K562 (cell line): ENCODE data around the gene RUNDC3A. TPM values are rescaled to one million over a fixed set of nuclear protein-coding genes. Genes with fewer than 3 reads are reported as not detected.

Experiments used
- ATAC-seq: fragments of 200-7000 bp; cut with Tn5 transposase; 3 replicates; pipeline ENCODE4 v1.9.1; 2020; ENCODE audit warnings: moderate library complexity
- BruUV-seq: library from RNA; stranded (reverse); fragments of 400-500 nt; replicated peaks from 2 replicates; lab custom pipeline; 2021; lab: Mats Ljungman, UMichigan
- CTCF ChIA-PET: fragments of 300-600 bp; formaldehyde crosslinking; extraction: SDS; loops from one replicate; lab custom pipeline; 2021; ENCODE audit warnings: low intra/inter-chr PET ratio; lab: Yijun Ruan, JAX
- POLR2A ChIA-PET: fragments of 300-600, 350-650 bp; sonication (Branson Sonifier 250); formaldehyde crosslinking; extraction: SDS; loops from one replicate; lab custom pipeline; 2021; ENCODE audit warnings: antibody characterized with exemption, inconsistent platforms; lab: Yijun Ruan, JAX
- DNase-seq, 4 experiments: peaks; one replicate each; pipeline versions ENCODE4 v3.0.0 to v3.0.0-alpha.2; 2011 to 2018; ENCODE audit warnings: low spot score in 3 of 4, mixed read lengths in 3 of 4; ENCODE audit errors: extremely low read depth in 1 of 4
- FAIRE-seq: peaks from 2 replicates; lab custom pipeline; 2011; peaks lifted over from hg19 to GRCh38; lab: Jason Lieb, UNC
- H2AFZ ChIP-seq: 2 replicates; pipeline ENCODE4 v1.6.0; 2011; ENCODE audit warnings: low read depth, low read length, control low read depth, inconsistent platforms
- H3K27ac ChIP-seq: fragments of 200-600 bp; 3 replicates; pipeline ENCODE4 v1.8.0; 2011; ENCODE audit warnings: low read depth, mild to moderate bottlenecking, control low read depth, inconsistent platforms, low read length, moderate library complexity, mixed read lengths; ENCODE audit errors: extremely low read depth
- H3K27me3 ChIP-seq, 2 experiments: fragments of 300-600 bp in 1 of 2; 2 replicates in 1 of 2; 3 replicates in 1 of 2; pipeline versions ENCODE4 v1.6.0 to v1.8.0; 2011; ENCODE audit warnings: inconsistent platforms in 2 of 2, low read length in 2 of 2, mild to moderate bottlenecking in 1 of 2, mixed read lengths in 1 of 2, moderate library complexity in 1 of 2; ENCODE audit not compliant: control insufficient read depth in 2 of 2, insufficient read depth in 2 of 2
- H3K36me3 ChIP-seq: fragments of 300-600 bp; 3 replicates; pipeline ENCODE4 v1.8.0; 2011; ENCODE audit warnings: mild to moderate bottlenecking, low read length, inconsistent platforms; ENCODE audit not compliant: control insufficient read depth, insufficient read depth
- H3K4me1 ChIP-seq, 2 experiments: fragments of 200-600 bp in 1 of 2; replicated peaks in 1 of 2; 2 replicates in 1 of 2; 3 replicates in 1 of 2; pipeline versions ENCODE4 v1.5.1 to v1.8.0; 2011; ENCODE audit warnings: inconsistent platforms in 2 of 2, low read length in 2 of 2, mild to moderate bottlenecking in 1 of 2, mixed read lengths in 1 of 2, moderate library complexity in 1 of 2; ENCODE audit not compliant: control insufficient read depth in 2 of 2, insufficient read depth in 2 of 2
- H3K4me2 ChIP-seq: 2 replicates; pipeline ENCODE4 v1.6.1; 2011; ENCODE audit warnings: low read length, control low read depth, inconsistent platforms, mixed read lengths; ENCODE audit not compliant: insufficient read depth
- H3K4me3 ChIP-seq: fragments of 200-600 bp; sonication (generic), shearing (Covaris generic); 2 replicates; pipeline ENCODE4 v1.5.1; 2016; ENCODE audit warnings: control low read depth, inconsistent platforms
- H3K79me2 ChIP-seq: fragments of 200-600 bp; 3 replicates; pipeline ENCODE4 v1.8.0; 2011; ENCODE audit warnings: low read length, inconsistent platforms; ENCODE audit not compliant: control insufficient read depth, insufficient read depth
- H3K9ac ChIP-seq, 2 experiments: 2 replicates each; pipeline versions ENCODE4 v1.6.0 to v1.6.1; 2011; ENCODE audit warnings: low read depth in 2 of 2, low read length in 2 of 2, control low read depth in 1 of 2, inconsistent platforms in 1 of 2, mild to moderate bottlenecking in 1 of 2, mixed read lengths in 1 of 2; ENCODE audit not compliant: insufficient read depth in 1 of 2
- H3K9me1 ChIP-seq: one replicate; pipeline ENCODE4 v1.6.0; 2011; ENCODE audit warnings: inconsistent platforms, mild to moderate bottlenecking, low read length, moderate library complexity; ENCODE audit not compliant: control insufficient read depth, insufficient read depth
- H3K9me3 ChIP-seq: replicated peaks from 2 replicates; pipeline ENCODE4 v1.5.1; 2011; ENCODE audit warnings: low read depth, low read length, inconsistent platforms; ENCODE audit not compliant: control insufficient read depth, insufficient read depth
- H4K20me1 ChIP-seq: replicated peaks from 2 replicates; pipeline ENCODE4 v1.6.1; 2011; ENCODE audit warnings: low read length, inconsistent platforms, mixed read lengths; ENCODE audit not compliant: control insufficient read depth, insufficient read depth
- BRCA1 ChIP-seq, 2 experiments: fragments of 450-650 bp in 1 of 2; sonication (generic) in 1 of 2; formaldehyde crosslinking in 1 of 2; IDR thresholded peaks; 2 replicates each; pipeline versions ENCODE4 v1.5.0 to v1.6.1; 2017 to 2020; ENCODE audit warnings: mild to moderate bottlenecking in 1 of 2, missing genetic modification reagents in 1 of 2
- STAT5B ChIP-seq: fragments of 250-450 bp; sonication (Bioruptor Pico); IDR thresholded peaks from 2 replicates; pipeline ENCODE4 v1.8.0; 2021; ENCODE audit warnings: mild to moderate bottlenecking, inconsistent platforms
- TAL1 ChIP-seq: fragments of 450-650 bp; IDR thresholded peaks from 2 replicates; pipeline ENCODE4 v1.6.1; 2016; ENCODE audit warnings: mild to moderate bottlenecking
- ZKSCAN8 ChIP-seq: fragments of 200-800 bp; sonication (Bioruptor generic); IDR thresholded peaks from 2 replicates; pipeline ENCODE4 v1.6.1; 2016; ENCODE audit warnings: missing genetic modification characterization, missing compliant biosample characterization
- ZNF133 ChIP-seq: fragments of 250-450 bp; sonication (Bioruptor Pico); IDR thresholded peaks from 2 replicates; pipeline ENCODE4 v1.4.0; 2020; ENCODE audit warnings: mild to moderate bottlenecking
- WGBS: fragments of 100-300 bp; shearing (Covaris generic); methylation state at CpG from one replicate; pipeline ENCODE4 v1.1.6; 2016; ENCODE audit warnings: low coverage, mixed read lengths; ENCODE audit not compliant: insufficient coverage; ENCODE audit errors: missing lambda C conversion rate; 5-methylcytosine and 5-hydroxymethylcytosine counted together
- in situ Hi-C: fragments of 300-500 bp; cut with MboI; formaldehyde crosslinking; loops from 4 replicates; pipeline ENCODE4 v1.15.0; 2018; ENCODE audit warnings: inconsistent platforms, mixed read lengths
- intact Hi-C: fragments of 100-400 bp; cut with micrococcal nuclease; formaldehyde crosslinking; loops from 2 replicates; pipeline ENCODE4 v1.14.2; 2022
- polyA plus RNA-seq, 8 experiments: library from polyadenylated mRNA; depleted of rRNA in 4 of 8; stranded (reverse) in 5 of 8; unstranded in 3 of 8; fragments of >200 nt; fragmentation: Nextera tagmentation in 2 of 8; fragmentation: Illumina TruSeq in 1 of 8; extraction: Ambion mirVana in 2 of 8; extraction: Trizol in 1 of 8; gene quantifications; 2 replicates each; pipeline versions ENCODE4 v1.2.1 to v1.2.3, GENCODE V29; 2011 to 2014; ENCODE audit warnings: inconsistent platforms in 1 of 8, missing spikeins in 1 of 8
- total RNA-seq, 7 experiments: library from RNA; depleted of rRNA in 6 of 7; stranded (reverse); fragments of >200 nt in 6 of 7; fragmentation: Illumina TruSeq in 2 of 7; extraction: Trizol in 2 of 7; gene quantifications; 2 replicates each; pipeline versions ENCODE4 v1.2.1 to v1.2.3, GENCODE V29; 2011 to 2021; ENCODE audit warnings: low replicate concordance in 1 of 7
- TF ChIP-seq, protein P1 (sequence below): fragments of 200-600 bp; sonication (generic); IDR thresholded peaks from one replicate; pipeline ENCODE4 v1.6.1; 2012; ENCODE audit warnings: mild to moderate bottlenecking, low read depth, low read length, inconsistent platforms
- TF ChIP-seq, protein P2 (sequence below): fragments of 450-650 bp; IDR thresholded peaks from 2 replicates; pipeline ENCODE4 v1.6.1; 2017; ENCODE audit warnings: mild to moderate bottlenecking, moderate library complexity

Gene RUNDC3A
- total and polyA plus RNA-seq, 9 of the 15 experiments (the other 6 are each of a cell fraction or from before 2014, with no cell fraction given), result not detected

DNA sequence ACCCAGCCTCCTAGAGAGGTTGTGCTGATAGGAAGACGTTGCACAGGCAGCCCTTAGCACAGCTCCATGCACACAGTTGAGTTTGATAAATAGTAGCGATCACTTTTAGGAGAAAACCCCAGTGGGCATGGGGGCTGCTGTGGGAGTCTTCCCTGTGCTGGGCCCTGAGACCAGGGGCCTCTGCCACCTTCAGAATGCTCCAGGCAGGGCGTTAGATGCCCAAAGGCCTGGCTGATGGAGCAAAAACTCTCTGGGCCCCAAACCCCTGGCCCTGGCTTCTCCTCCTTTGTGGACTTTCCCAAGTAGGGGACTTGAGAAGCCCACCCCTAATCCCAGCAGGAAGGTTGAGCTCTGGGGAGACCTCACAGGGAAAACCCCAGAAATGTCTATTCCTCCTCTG, 26.1 kb upstream of the RUNDC3A start:
- ATAC-seq, result peak; percentile 7
- TF ChIP-seq ZNF133 (CRISPR knock-in tag) (no peak), ZKSCAN8 (CRISPR knock-in tag) (no peak), TAL1 (no peak), BRCA1 (IDR thresholded peaks at IDR 0.05) (no peak), BRCA1 (CRISPR knock-in tag; IDR thresholded peaks at IDR 0.05) (no peak), STAT5B (CRISPR knock-in tag) (no peak)
- TF ChIP-seq, protein P1, sequence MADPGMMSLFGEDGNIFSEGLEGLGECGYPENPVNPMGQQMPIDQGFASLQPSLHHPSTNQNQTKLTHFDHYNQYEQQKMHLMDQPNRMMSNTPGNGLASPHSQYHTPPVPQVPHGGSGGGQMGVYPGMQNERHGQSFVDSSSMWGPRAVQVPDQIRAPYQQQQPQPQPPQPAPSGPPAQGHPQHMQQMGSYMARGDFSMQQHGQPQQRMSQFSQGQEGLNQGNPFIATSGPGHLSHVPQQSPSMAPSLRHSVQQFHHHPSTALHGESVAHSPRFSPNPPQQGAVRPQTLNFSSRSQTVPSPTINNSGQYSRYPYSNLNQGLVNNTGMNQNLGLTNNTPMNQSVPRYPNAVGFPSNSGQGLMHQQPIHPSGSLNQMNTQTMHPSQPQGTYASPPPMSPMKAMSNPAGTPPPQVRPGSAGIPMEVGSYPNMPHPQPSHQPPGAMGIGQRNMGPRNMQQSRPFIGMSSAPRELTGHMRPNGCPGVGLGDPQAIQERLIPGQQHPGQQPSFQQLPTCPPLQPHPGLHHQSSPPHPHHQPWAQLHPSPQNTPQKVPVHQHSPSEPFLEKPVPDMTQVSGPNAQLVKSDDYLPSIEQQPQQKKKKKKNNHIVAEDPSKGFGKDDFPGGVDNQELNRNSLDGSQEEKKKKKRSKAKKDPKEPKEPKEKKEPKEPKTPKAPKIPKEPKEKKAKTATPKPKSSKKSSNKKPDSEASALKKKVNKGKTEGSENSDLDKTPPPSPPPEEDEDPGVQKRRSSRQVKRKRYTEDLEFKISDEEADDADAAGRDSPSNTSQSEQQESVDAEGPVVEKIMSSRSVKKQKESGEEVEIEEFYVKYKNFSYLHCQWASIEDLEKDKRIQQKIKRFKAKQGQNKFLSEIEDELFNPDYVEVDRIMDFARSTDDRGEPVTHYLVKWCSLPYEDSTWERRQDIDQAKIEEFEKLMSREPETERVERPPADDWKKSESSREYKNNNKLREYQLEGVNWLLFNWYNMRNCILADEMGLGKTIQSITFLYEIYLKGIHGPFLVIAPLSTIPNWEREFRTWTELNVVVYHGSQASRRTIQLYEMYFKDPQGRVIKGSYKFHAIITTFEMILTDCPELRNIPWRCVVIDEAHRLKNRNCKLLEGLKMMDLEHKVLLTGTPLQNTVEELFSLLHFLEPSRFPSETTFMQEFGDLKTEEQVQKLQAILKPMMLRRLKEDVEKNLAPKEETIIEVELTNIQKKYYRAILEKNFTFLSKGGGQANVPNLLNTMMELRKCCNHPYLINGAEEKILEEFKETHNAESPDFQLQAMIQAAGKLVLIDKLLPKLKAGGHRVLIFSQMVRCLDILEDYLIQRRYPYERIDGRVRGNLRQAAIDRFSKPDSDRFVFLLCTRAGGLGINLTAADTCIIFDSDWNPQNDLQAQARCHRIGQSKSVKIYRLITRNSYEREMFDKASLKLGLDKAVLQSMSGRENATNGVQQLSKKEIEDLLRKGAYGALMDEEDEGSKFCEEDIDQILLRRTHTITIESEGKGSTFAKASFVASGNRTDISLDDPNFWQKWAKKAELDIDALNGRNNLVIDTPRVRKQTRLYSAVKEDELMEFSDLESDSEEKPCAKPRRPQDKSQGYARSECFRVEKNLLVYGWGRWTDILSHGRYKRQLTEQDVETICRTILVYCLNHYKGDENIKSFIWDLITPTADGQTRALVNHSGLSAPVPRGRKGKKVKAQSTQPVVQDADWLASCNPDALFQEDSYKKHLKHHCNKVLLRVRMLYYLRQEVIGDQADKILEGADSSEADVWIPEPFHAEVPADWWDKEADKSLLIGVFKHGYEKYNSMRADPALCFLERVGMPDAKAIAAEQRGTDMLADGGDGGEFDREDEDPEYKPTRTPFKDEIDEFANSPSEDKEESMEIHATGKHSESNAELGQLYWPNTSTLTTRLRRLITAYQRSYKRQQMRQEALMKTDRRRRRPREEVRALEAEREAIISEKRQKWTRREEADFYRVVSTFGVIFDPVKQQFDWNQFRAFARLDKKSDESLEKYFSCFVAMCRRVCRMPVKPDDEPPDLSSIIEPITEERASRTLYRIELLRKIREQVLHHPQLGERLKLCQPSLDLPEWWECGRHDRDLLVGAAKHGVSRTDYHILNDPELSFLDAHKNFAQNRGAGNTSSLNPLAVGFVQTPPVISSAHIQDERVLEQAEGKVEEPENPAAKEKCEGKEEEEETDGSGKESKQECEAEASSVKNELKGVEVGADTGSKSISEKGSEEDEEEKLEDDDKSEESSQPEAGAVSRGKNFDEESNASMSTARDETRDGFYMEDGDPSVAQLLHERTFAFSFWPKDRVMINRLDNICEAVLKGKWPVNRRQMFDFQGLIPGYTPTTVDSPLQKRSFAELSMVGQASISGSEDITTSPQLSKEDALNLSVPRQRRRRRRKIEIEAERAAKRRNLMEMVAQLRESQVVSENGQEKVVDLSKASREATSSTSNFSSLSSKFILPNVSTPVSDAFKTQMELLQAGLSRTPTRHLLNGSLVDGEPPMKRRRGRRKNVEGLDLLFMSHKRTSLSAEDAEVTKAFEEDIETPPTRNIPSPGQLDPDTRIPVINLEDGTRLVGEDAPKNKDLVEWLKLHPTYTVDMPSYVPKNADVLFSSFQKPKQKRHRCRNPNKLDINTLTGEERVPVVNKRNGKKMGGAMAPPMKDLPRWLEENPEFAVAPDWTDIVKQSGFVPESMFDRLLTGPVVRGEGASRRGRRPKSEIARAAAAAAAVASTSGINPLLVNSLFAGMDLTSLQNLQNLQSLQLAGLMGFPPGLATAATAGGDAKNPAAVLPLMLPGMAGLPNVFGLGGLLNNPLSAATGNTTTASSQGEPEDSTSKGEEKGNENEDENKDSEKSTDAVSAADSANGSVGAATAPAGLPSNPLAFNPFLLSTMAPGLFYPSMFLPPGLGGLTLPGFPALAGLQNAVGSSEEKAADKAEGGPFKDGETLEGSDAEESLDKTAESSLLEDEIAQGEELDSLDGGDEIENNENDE, result no peak
- TF ChIP-seq, protein P2, sequence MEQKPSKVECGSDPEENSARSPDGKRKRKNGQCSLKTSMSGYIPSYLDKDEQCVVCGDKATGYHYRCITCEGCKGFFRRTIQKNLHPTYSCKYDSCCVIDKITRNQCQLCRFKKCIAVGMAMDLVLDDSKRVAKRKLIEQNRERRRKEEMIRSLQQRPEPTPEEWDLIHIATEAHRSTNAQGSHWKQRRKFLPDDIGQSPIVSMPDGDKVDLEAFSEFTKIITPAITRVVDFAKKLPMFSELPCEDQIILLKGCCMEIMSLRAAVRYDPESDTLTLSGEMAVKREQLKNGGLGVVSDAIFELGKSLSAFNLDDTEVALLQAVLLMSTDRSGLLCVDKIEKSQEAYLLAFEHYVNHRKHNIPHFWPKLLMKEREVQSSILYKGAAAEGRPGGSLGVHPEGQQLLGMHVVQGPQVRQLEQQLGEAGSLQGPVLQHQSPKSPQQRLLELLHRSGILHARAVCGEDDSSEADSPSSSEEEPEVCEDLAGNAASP, result no peak

More for the DNA sequence above, 26.1 kb upstream of the RUNDC3A start:
- Histone ChIP-seq H3K9ac (peak overlapping the region; percentile 61 to 71; a peak in 3 of 4 replicates), H3K4me3 (no peak overlapping the region), H2AFZ (peak overlapping the region; percentile 70), H3K9me3 (no peaks in the 10 kb centered on the region), H3K79me2 (no peaks in the 10 kb centered on the region), H3K27ac (peak overlapping the region; percentile 44; the same call in 2 of the 3 replicates), H3K27me3 (no peaks in the 10 kb centered on the region), H3K9me1 (no peaks in the 10 kb centered on the region), H3K4me2 (peak overlapping the region; percentile 3; the same call in 1 of the 2 replicates), H3K36me3 (no peaks in the 10 kb centered on the region), H3K4me1 (peaks cover 43 to 58% of the 10 kb centered on the region in 2 experiments), H4K20me1 (no peaks in the 10 kb centered on the region)
- FAIRE-seq, result no peak
- no TSS peak for BruUV-seq
- intact Hi-C loops (no loop called here), in situ Hi-C loops (no loop called here)
- DNase-seq, result no peak
- 25% methylated on average over 3 of the region's 3 CpGs for WGBS
- POLR2A ChIA-PET, result interaction anchor here (0.6 to 1.8 kb wide), 6 partner anchors 8 to 69 kb away, joined by 3 to 8 read pairs (median 4); no protein-coding TSS in a partner anchor
- CTCF ChIA-PET, result no interaction called here
